HG03025 (cell line): ENCODE results near the gene ADCY2.

Experiments
- ATAC-seq: cut with Tn5 transposase; IDR thresholded peaks from one replicate; pipeline ENCODE4 v1.9.1; 2021; ENCODE audit warnings: mild to moderate bottlenecking, moderate library complexity; ENCODE audit not compliant: unreplicated experiment, low FRiP score

ADCY2 gene

DNA sequence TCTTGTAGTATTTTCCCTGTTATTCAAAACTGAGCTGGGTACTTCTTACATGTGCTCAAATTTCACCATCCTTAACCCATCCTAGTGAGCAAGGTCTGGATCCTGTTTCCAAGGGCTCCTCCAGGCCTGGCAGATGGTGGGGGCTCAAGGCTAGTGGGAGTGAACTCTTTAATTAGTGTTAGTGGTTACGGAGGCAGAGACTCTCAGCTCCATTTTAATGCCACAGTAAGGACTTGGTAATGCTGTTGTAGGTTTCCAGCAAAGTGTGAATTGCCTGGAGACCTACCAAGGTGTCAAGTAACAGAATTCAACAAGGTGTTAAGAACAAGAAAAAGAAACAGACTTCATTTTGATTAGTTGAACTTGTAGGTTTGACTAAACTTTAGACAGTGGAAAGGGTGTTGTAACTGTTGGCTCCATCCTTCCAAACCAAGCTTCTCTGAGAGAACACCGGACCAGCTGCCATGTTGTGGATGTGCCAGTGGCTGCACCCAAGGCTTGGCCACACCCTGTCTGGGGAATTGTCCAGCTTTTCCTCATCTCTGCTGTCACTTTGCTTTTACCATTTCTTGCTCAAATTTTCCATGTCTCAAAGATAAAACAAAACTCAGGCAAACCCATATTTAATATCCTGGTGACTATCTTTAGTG lies 98.7 kb downstream of the ADCY2 start:
- no peak for ATAC-seq

- no peak for ATAC-seq
These were observed 99.2 kb downstream of the ADCY2 start for GRCh38 chr5:7495131-7495517.

- ATAC-seq: no peak
These were observed 104.3 kb downstream of the ADCY2 start for GRCh38 chr5:7500256-7500655.

GRCh38 chr5:7501061-7501460 lies 105.1 kb downstream of the ADCY2 start:
- ATAC-seq: no peak

GRCh38 chr5:7503564-7503963 lies 107.6 kb downstream of the ADCY2 start:
- no peak for ATAC-seq

- ATAC-seq: no peak
These were observed 119.5 kb downstream of the ADCY2 start for GRCh38 chr5:7515284-7515914.

- ATAC-seq: no peak
These were observed 120.3 kb downstream of the ADCY2 start for GRCh38 chr5:7516253-7516652.

DNA sequence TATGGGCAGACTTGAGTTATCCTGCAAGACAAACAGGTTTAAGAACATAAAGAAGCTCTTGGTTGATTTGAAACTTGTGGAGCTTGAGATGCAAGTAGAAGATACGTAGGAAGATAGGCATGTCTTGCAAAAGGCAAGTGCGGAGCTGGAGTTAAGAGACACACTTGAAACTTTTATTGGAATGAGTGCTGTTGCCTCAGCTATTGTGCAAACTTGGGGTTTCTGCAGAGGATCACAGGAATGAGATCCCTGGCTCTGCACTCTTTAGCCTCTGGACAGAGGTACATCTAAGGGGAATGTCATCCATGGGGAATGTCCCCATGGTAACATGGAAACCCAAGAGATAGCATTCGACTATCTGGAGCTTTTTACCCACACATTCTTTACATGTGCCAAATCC lies 121.1 kb downstream of the ADCY2 start:
- ATAC-seq: no peak

- ATAC-seq: no peak
These were observed 123.1 kb downstream of the ADCY2 start for GRCh38 chr5:7518947-7519560.

- no peak for ATAC-seq
These were observed 123.6 kb downstream of the ADCY2 start for GRCh38 chr5:7519564-7519963.

- no peak for ATAC-seq
These were observed 133.9 kb downstream of the ADCY2 start for GRCh38 chr5:7529880-7530279.

- ATAC-seq: no peak
These were observed 138.0 kb downstream of the ADCY2 start for GRCh38 chr5:7533941-7534340.

DNA sequence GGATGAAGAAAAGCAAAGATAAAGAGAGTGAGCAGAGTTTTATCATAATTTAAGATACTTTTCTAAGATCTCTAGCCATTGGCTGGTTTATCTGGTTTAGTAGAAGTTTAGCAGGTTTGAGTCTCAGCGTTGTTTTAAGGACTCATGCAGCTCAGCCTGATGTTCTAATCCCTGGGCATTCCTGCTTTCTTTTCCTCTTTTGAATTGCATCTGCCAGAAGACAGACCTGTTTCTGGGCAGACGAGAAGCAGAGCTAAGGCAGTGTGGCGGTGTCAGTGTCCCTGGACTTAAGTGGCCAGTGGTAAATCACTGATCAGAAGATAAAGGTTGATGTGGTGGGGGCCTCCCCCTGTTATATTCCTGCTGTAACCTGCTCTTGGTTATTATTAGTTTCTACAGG lies 138.6 kb downstream of the ADCY2 start:
- no peak for ATAC-seq

- ATAC-seq: no peak
These were observed 141.6 kb downstream of the ADCY2 start for GRCh38 chr5:7537573-7537972.

- no peak for ATAC-seq
These were observed 143.6 kb downstream of the ADCY2 start for GRCh38 chr5:7539571-7539970.

DNA sequence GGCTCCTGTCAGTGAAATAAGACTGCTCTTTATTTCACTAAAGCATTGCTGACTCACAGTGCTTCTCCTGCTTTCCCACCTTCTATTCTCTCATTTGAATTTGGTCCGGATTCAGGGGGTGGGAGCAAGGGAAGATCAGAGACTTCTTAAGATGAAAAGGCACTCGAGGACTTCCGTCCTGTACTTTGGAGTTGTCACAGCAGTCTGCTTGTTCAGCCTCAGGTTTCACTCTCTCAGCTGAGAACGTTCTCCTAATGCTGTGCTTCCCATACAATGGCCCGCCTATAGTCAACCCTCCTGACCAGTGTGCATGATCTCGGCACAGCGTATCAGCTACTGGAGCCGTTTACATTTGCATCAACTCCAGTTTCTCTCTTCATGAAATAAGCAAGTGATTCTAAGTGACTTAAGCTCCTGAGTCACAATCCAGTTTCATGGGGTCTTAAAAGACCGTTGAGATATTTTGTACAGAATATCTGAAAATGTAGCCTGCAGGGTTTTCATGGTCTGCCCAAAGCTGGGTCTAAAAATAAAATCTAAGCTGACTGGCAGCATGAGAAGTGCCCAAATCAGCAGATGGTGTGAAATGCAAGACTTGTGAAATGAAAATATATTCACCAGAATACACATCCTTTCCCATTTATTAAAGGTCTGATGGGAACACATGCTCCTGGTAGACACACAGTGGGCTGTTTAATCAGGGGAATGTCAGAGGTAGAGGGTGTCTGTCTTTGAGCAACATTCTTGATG lies 145.0 kb downstream of the ADCY2 start:
- no peak for ATAC-seq

- ATAC-seq: no peak
These were observed 146.0 kb downstream of the ADCY2 start for GRCh38 chr5:7541898-7542297.

DNA sequence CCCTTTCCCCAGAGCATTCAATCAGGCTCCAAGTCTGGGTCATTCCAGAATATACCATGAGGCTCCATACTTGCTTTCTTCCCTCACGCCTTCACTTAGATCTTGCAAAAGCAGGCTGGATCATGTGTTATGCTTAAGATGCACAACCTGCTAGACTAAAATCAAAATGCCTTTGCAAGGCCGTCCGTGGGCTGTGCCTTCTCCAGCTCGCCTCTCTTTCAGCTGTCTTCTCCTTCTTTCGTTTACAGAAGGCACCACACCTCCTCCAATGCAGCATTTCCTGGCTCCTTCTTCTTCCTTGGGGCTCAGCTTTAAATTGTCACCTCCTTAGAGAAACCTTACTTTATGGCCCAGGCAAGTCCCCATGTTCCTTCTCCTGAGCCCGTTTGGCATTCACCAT lies 150.6 kb downstream of the ADCY2 start:
- ATAC-seq: no peak

- no peak for ATAC-seq
These were observed 152.7 kb downstream of the ADCY2 start for GRCh38 chr5:7548596-7548995.

DNA sequence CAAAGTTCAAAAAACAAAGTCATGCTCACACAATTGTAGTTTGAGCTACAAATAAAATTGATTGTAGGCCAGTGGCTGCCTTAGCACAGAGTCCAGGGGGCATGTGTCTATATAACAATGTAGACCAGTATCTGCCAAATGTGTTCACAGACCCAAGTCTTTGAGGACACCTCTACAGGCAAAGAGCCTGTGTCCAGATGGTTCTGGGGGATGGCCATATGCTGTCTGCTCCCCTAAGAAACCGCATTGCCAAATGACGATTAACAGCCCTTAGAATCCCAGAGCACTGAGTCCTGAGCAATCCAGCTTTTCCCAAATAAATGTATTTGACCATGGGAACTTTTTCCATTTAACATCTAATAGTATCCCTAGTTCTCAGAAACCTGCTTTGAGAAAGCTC lies 169.6 kb downstream of the ADCY2 start:
- ATAC-seq: no peak

- no peak for ATAC-seq
These were observed 180.2 kb downstream of the ADCY2 start for GRCh38 chr5:7576023-7576715.
